ENCODE results near the gene CDH13.

GRCh38 chr16:83475108-83475507 lies 848.3 kb downstream of the CDH13 start:
- no peak for TF ChIP-seq EZH2 (IDR thresholded peaks at IDR 0.05)
- no peak for TF ChIP-seq POLR2AphosphoS5 (IDR thresholded peaks at IDR 0.05; ENCODE audit: borderline replicate concordance, low read depth, low read length)

Measured in SK-N-MC (cell line).